Progenitor cell of endocrine pancreas (in vitro differentiated cells): Measurements from ENCODE around the gene GMDS. TPM values are rescaled to one million over a fixed set of nuclear protein-coding genes. Genes with fewer than 3 reads are reported as not detected.
A peak's percentile ranks its signal among the peaks of the same experiment; 100 is the strongest.

Experiments
- DNase-seq: peaks from one replicate; pipeline ENCODE4 v3.0.0; 2021; ENCODE audit warnings: low spot score; ENCODE audit not compliant: unreplicated experiment
- H3K27ac Mint-ChIP-seq: 2 replicates; pipeline ENCODE4 v1.8.0; 2021; ENCODE audit warnings: mild to moderate bottlenecking, moderate library complexity, mixed read lengths
- H3K27me3 Mint-ChIP-seq: 2 replicates; pipeline ENCODE4 v1.8.0; 2021; ENCODE audit warnings: mixed read lengths
- H3K36me3 Mint-ChIP-seq: 2 replicates; pipeline ENCODE4 v1.8.0; 2022; ENCODE audit warnings: mixed read lengths; ENCODE audit not compliant: insufficient read depth
- H3K4me1 Mint-ChIP-seq: 2 replicates; pipeline ENCODE4 v1.8.0; 2021; ENCODE audit warnings: low read depth, mixed read lengths
- H3K4me3 Mint-ChIP-seq: 2 replicates; pipeline ENCODE4 v1.8.0; 2021; ENCODE audit warnings: low read depth, mild to moderate bottlenecking, moderate library complexity, mixed read lengths
- H3K9me3 Mint-ChIP-seq: 2 replicates; pipeline ENCODE4 v1.8.0; 2021; ENCODE audit warnings: low read depth, mixed read lengths
- total RNA-seq: library from RNA; stranded (reverse); gene quantifications from 2 replicates; pipeline ENCODE4 v1.2.1, GENCODE V29; 2021
- TF ChIP-seq, protein P1 (sequence below): fragments of 200-600 bp; sonication (generic); IDR thresholded peaks from one replicate; pipeline ENCODE4 v1.5.0; 2021; ENCODE audit warnings: antibody characterized with exemption, mild to moderate bottlenecking; ENCODE audit not compliant: unreplicated experiment

Gene GMDS
- total RNA-seq, 1 donor from 2014 or later: 17.2 TPM

DNA sequence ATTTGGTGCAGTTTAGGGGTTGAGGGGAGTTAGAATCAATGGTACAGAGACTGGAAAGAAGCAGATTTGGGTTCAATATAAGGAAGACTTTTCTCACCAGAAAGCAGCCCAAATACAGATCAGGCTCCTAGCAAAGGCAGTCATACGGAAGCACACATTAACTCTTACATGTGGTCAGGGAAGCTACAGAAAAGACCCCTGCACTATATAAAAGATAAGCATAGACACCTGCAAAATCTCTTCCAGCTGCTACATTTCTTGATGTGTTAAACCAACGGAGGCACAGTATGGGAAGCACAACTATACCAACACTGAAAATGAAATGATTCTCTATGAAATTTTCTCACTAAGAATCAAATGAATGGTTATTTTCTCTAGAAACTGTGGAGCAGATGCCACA lies 150.8 kb downstream of the GMDS start:
- H3K4me1 Mint-ChIP-seq: no peaks in the 10 kb centered on the region
- H3K27ac Mint-ChIP-seq: no peak overlapping the region
- no peaks in the 10 kb centered on the region for H3K9me3 Mint-ChIP-seq
- H3K36me3 Mint-ChIP-seq: no peaks in the 10 kb centered on the region
- DNase-seq: no peak
- TF ChIP-seq, protein P1, sequence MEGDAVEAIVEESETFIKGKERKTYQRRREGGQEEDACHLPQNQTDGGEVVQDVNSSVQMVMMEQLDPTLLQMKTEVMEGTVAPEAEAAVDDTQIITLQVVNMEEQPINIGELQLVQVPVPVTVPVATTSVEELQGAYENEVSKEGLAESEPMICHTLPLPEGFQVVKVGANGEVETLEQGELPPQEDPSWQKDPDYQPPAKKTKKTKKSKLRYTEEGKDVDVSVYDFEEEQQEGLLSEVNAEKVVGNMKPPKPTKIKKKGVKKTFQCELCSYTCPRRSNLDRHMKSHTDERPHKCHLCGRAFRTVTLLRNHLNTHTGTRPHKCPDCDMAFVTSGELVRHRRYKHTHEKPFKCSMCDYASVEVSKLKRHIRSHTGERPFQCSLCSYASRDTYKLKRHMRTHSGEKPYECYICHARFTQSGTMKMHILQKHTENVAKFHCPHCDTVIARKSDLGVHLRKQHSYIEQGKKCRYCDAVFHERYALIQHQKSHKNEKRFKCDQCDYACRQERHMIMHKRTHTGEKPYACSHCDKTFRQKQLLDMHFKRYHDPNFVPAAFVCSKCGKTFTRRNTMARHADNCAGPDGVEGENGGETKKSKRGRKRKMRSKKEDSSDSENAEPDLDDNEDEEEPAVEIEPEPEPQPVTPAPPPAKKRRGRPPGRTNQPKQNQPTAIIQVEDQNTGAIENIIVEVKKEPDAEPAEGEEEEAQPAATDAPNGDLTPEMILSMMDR: no peak
- no peak overlapping the region for H3K4me3 Mint-ChIP-seq
- no peaks in the 10 kb centered on the region for H3K27me3 Mint-ChIP-seq

DNA sequence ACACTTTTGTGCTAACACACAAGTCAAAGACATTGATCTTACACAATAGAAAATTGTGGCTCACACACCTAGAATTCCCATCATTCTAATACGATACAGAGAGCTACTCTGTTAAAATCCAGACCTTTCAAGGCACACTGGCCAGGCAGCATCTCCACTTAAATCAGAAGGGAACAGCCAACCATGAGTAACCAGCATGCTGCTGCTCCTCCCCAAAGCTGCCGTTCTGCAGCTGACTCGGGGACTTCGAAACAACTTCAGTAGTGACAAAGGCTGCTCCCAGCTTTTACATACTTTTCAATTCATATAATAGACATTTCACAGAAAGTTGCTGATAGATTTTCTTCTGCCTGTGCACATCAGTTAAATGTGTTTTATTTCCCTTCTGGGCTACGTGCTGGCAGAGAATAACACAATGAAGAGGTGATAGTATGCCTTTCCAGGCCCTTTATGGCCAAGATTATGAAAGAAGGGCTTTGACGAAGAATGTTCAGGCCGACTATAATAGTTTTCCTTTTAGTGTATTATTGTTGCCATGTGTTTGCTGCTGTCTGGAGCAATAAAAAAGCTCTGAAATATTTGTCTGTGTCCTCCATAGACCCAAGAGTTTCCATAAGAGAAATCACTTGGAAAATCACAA lies 159.0 kb downstream of the GMDS start:
- no peak overlapping the region for H3K27ac Mint-ChIP-seq
- peaks cover 9% of the 10 kb centered on the region for H3K4me1 Mint-ChIP-seq
- H3K36me3 Mint-ChIP-seq: no peaks in the 10 kb centered on the region
- H3K27me3 Mint-ChIP-seq: peaks cover 27% of the 10 kb centered on the region
- TF ChIP-seq, protein P1: no peak
- H3K4me3 Mint-ChIP-seq: no peak overlapping the region
- no peaks in the 10 kb centered on the region for H3K9me3 Mint-ChIP-seq
- DNase-seq: no peak

DNA sequence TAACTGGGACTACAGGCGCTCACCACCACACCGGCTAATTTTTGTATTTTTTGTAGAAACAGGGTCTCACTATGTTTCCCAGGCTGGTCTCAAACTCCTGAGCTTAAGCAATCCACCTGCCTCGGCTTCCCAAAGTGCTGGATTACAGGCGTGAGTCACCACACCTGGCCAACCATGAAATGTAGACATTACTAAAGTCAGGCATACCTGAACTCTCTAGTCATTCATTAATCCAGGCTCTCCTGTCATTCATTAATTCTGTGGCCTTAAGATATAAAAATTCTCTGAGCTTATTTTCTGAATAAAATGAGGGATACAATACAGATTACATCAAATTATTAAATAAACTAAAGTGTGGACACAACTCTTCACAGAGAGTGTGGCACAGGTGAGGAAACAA lies 159.7 kb downstream of the GMDS start:
- H3K27ac Mint-ChIP-seq: no peak overlapping the region
- TF ChIP-seq, protein P1: no peak
- H3K4me1 Mint-ChIP-seq: peaks cover 9% of the 10 kb centered on the region
- DNase-seq: no peak
- H3K9me3 Mint-ChIP-seq: no peaks in the 10 kb centered on the region
- H3K4me3 Mint-ChIP-seq: no peak overlapping the region
- peaks cover 30% of the 10 kb centered on the region for H3K27me3 Mint-ChIP-seq
- H3K36me3 Mint-ChIP-seq: no peaks in the 10 kb centered on the region

DNA sequence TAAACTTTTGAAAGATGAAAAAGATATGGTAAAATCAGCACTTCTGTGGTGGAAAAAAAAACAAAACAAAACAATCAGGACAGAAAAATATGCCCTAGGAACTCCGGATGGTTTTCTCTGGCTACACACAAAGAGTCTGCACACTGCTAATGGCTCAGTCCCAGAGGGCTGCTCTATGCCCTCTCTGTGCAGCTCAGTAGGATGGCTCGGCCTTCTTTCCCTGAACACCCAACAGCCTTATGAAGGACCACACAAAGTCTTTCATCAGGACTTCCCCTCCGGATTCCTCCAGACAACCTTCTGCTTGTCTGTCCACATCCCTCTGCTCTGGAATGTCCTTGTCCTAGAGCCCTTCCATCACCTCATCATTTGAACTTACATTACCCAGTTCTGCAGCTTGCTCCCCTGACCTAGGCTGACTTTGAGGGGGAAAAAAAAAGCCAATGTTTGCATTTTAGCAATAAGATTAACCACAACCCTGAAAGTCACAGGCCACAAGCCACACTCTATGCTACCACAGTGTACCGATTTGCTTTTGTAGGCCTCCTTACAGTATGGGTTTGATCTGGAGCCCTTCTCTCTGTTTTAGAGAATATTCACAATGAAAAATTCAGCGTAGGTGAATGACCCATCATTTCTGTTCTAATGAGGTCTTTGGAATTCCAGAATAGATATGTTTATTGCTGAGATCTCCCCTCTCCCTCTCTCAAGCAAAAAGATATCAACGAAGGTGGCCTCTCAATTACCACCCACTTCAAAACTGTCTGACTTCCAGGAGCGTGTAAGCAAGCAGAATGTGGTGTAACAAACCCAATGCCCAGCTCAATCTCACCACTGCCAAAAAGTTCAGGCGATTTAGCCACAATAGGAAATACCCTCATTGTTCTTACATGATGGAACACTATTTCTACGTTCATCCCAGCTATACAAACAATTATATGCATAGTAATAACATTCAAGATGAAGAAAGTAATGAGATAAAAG lies 164.0 kb downstream of the GMDS start:
- H3K36me3 Mint-ChIP-seq: peaks cover 4% of the 10 kb centered on the region
- TF ChIP-seq, protein P1: no peak
- no peak overlapping the region for H3K4me3 Mint-ChIP-seq
- no peak for DNase-seq
- H3K9me3 Mint-ChIP-seq: peaks cover 18% of the 10 kb centered on the region
- peaks cover 22% of the 10 kb centered on the region for H3K27me3 Mint-ChIP-seq
- H3K27ac Mint-ChIP-seq: peak overlapping the region; percentile 15
- H3K4me1 Mint-ChIP-seq: peaks cover 9% of the 10 kb centered on the region

DNA sequence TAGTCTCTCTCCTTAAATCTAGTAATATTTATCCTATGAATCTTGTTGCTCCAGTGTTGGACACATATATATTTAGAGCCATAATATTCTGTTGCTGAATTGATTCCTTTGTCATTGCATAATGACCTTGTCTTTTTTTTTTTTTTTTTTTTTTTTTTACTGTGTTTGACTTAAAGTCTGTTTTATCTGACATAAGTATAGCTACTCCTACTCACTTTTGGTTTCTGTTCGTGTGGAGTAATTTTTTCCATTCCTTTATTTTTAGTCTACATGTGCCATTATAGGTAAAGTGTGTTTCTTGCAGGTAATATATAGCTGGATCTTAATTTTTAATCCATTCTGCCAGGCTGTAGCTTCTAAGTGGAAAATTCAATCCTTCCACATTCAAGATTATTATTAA lies 166.5 kb downstream of the GMDS start:
- TF ChIP-seq, protein P1: no peak
- Mint-ChIP-seq H3K27me3 (peaks cover 16% of the 10 kb centered on the region), H3K9me3 (peaks cover 18% of the 10 kb centered on the region), H3K4me1 (peaks cover 9% of the 10 kb centered on the region), H3K27ac (no peak overlapping the region), H3K36me3 (peaks cover 4% of the 10 kb centered on the region), H3K4me3 (no peak overlapping the region)
- no peak for DNase-seq
